ENCODE measurements around the gene RAD51B. TPM values are rescaled to one million over a fixed set of nuclear protein-coding genes. Genes with fewer than 3 reads are reported as not detected.

RAD51B gene
- total RNA-seq, 1 experiment from 2014 or later: 14.2 TPM

GRCh38 chr14:67911562-67911961 lies 92.0 kb downstream of the RAD51B start (continued):
- TF ChIP-seq ZBTB21 (CRISPR knock-in tag; IDR thresholded peaks at IDR 0.05; ENCODE audit: borderline replicate concordance) (no peak), ZNF219 (CRISPR knock-in tag; IDR thresholded peaks at IDR 0.05; ENCODE audit: borderline replicate concordance) (no peak), ATF1 (CRISPR knock-in tag; IDR thresholded peaks at IDR 0.05) (no peak), ZNF138 (CRISPR knock-in tag; conservative IDR thresholded peaks at IDR 0.05) (no peak), RELA (CRISPR knock-in tag; IDR thresholded peaks at IDR 0.05; ENCODE audit: borderline replicate concordance) (no peak), FOXP1 (CRISPR knock-in tag; IDR thresholded peaks at IDR 0.05; ENCODE audit: borderline replicate concordance) (no peak), FOXP4 (CRISPR knock-in tag; IDR thresholded peaks at IDR 0.05) (no peak), NFE2L1 (CRISPR knock-in tag; IDR thresholded peaks at IDR 0.05) (no peak), ERG (CRISPR knock-in tag; IDR thresholded peaks at IDR 0.05) (no peak), USF2 (CRISPR knock-in tag; IDR thresholded peaks at IDR 0.05) (no peak), SP1 (CRISPR knock-in tag; conservative IDR thresholded peaks at IDR 0.05) (no peak), GABPB1 (CRISPR knock-in tag; IDR thresholded peaks at IDR 0.05) (no peak), ARID4B (CRISPR knock-in tag; IDR thresholded peaks at IDR 0.05; ENCODE audit: borderline replicate concordance) (no peak)

- ChIA-PET POLR2A (no interaction called here), CTCF (no interaction called here)
- Mint-ChIP-seq H3K27ac (no peak overlapping the region), H3K36me3 (no peaks in the 10 kb centered on the region), H3K27me3 (ENCODE audit: low read depth) (no peaks in the 10 kb centered on the region), H3K4me1 (no peaks in the 10 kb centered on the region), H3K9me3 (no peaks in the 10 kb centered on the region), H3K4me3 (no peak overlapping the region)
- no peak for TF ChIP-seq ZNF423 (CRISPR knock-in tag; IDR thresholded peaks at IDR 0.05)
- TF ChIP-seq ETV6 (CRISPR knock-in tag; IDR thresholded peaks at IDR 0.05): no peak
- TF ChIP-seq ZNF671 (CRISPR knock-in tag; IDR thresholded peaks at IDR 0.05): no peak
- TF ChIP-seq, protein P1, sequence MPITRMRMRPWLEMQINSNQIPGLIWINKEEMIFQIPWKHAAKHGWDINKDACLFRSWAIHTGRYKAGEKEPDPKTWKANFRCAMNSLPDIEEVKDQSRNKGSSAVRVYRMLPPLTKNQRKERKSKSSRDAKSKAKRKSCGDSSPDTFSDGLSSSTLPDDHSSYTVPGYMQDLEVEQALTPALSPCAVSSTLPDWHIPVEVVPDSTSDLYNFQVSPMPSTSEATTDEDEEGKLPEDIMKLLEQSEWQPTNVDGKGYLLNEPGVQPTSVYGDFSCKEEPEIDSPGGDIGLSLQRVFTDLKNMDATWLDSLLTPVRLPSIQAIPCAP (CRISPR knock-in tag; IDR thresholded peaks at IDR 0.05): no peak
- TF ChIP-seq E2F4 (CRISPR knock-in tag; IDR thresholded peaks at IDR 0.05; ENCODE audit: borderline replicate concordance, low read depth): no peak
- no peak for TF ChIP-seq ZMAT4 (CRISPR knock-in tag; IDR thresholded peaks at IDR 0.05)
- TF ChIP-seq USF1 (CRISPR knock-in tag; IDR thresholded peaks at IDR 0.05): no peak
- ATAC-seq (no peak), DNase-seq (ENCODE audit: low spot score) (no peak)
These were observed 96.9 kb downstream of the RAD51B start for GRCh38 chr14:67916430-67916829.
